ENCODE data around the gene METTL17.
"Not testable (repeated sequence)": the region's sequence is repeated elsewhere in the genome, so short reads cannot be mapped to it uniquely, and the experiment has no call there.

The METTL17 gene

GRCh38 chr14:20989787-20990600, at the start of gene METTL17:
METTL17 (plus strand) TSS chr14:20989980; CDS start chr14:20990003, 23 bp downstream.
- in situ Hi-C loops (cut with MboI; ENCODE audit: low sequenced_read_pairs), result no loop called here

- in situ Hi-C loops (cut with MboI; ENCODE audit: low sequenced_read_pairs), result not testable (repeated sequence)
Measured at GRCh38 chr14:20945146-20945545, 44.6 kb upstream of the METTL17 start.

GRCh38 chr14:20946707-20947106, 43.1 kb upstream of the METTL17 start:
- in situ Hi-C loops (cut with MboI; ENCODE audit: low sequenced_read_pairs), result not testable (repeated sequence)

GRCh38 chr14:20954736-20955537, 34.8 kb upstream of the METTL17 start, which contains the start of gene RNASE2:
RNASE2 (plus strand) TSS chr14:20955487; CDS start chr14:20955772, 285 bp downstream.
- in situ Hi-C loops (cut with MboI; ENCODE audit: low sequenced_read_pairs), result not testable (repeated sequence)

- in situ Hi-C loops (cut with MboI; ENCODE audit: low sequenced_read_pairs), result not testable (repeated sequence)
Measured at GRCh38 chr14:20955538-20955873, 34.3 kb upstream of the METTL17 start.

GRCh38 chr14:20956376-20956976, 33.3 kb upstream of the METTL17 start:
- in situ Hi-C loops (cut with MboI; ENCODE audit: low sequenced_read_pairs), result no loop called here

- in situ Hi-C loops (cut with MboI; ENCODE audit: low sequenced_read_pairs), result not testable (repeated sequence)
Measured at GRCh38 chr14:20958946-20959345, 30.8 kb upstream of the METTL17 start.

- in situ Hi-C loops (cut with MboI; ENCODE audit: low sequenced_read_pairs), result loop anchor here (10.0 kb wide), 1 partner anchor 95 kb away; no protein-coding TSS in a partner anchor
Measured at GRCh38 chr14:20969336-20969735, 20.4 kb upstream of the METTL17 start.

- in situ Hi-C loops (cut with MboI; ENCODE audit: low sequenced_read_pairs), result loop anchor here (10.0 kb wide), 2 partner anchors 116 to 276 kb away; no protein-coding TSS in a partner anchor
Measured at GRCh38 chr14:20970647-20970982, 19.2 kb upstream of the METTL17 start.

- in situ Hi-C loops (cut with MboI; ENCODE audit: low sequenced_read_pairs), result loop anchor here (10.0 kb wide), 2 partner anchors 116 to 276 kb away; no protein-coding TSS in a partner anchor
Measured at GRCh38 chr14:20970983-20971704, 18.6 kb upstream of the METTL17 start.

- in situ Hi-C loops (cut with MboI; ENCODE audit: low sequenced_read_pairs), result loop anchor here (10.0 kb wide), 2 partner anchors 117 to 277 kb away; no protein-coding TSS in a partner anchor
Measured at GRCh38 chr14:20971705-20972021, 18.1 kb upstream of the METTL17 start.

- in situ Hi-C loops (cut with MboI; ENCODE audit: low sequenced_read_pairs), result loop anchor here (10.0 kb wide), 2 partner anchors 119 to 279 kb away; no protein-coding TSS in a partner anchor
Measured at GRCh38 chr14:20973501-20973900, 16.3 kb upstream of the METTL17 start.

- in situ Hi-C loops (cut with MboI; ENCODE audit: low sequenced_read_pairs), result loop anchor here (10.0 kb wide), 2 partner anchors 121 to 281 kb away; no protein-coding TSS in a partner anchor
Measured at GRCh38 chr14:20976291-20976690, 13.5 kb upstream of the METTL17 start.

- in situ Hi-C loops (cut with MboI; ENCODE audit: low sequenced_read_pairs), result loop anchor here (10.0 kb wide), 2 partner anchors 124 to 284 kb away; no protein-coding TSS in a partner anchor
Measured at GRCh38 chr14:20978687-20979086, 11.1 kb upstream of the METTL17 start.

- in situ Hi-C loops (cut with MboI; ENCODE audit: low sequenced_read_pairs), result no loop called here
Measured at GRCh38 chr14:20980906-20981305, 8.9 kb upstream of the METTL17 start.

- in situ Hi-C loops (cut with MboI; ENCODE audit: low sequenced_read_pairs), result no loop called here
Measured at GRCh38 chr14:20982646-20983369, 7.0 kb upstream of the METTL17 start.

- in situ Hi-C loops (cut with MboI; ENCODE audit: low sequenced_read_pairs), result not testable (repeated sequence)
Measured at GRCh38 chr14:20985650-20986049, 4.1 kb upstream of the METTL17 start.

- in situ Hi-C loops (cut with MboI; ENCODE audit: low sequenced_read_pairs), result no loop called here
Measured at GRCh38 chr14:20986811-20987210, 3.0 kb upstream of the METTL17 start.

- in situ Hi-C loops (cut with MboI; ENCODE audit: low sequenced_read_pairs), result no loop called here
Measured at GRCh38 chr14:20988717-20989470, 886 bp upstream of the METTL17 start.

All from HL-60/S4 (cell line).